Sigmoid colon (tissue), 4 donors: ENCODE data around the gene ANKRD53.

Experiments used
- CTCF ChIP-seq, 4 experiments: fragments of 450-650 bp in 3 of 4; fragments of 200-600 bp in 1 of 4; IDR thresholded peaks; one replicate each; pipeline ENCODE4 v1.5.1; 2016 to 2019; ENCODE audit warnings: antibody characterized with exemption in 4 of 4, mild to moderate bottlenecking in 3 of 4, moderate library complexity in 2 of 4
- POLR2AphosphoS5 ChIP-seq, 4 donors: sonication (generic); formaldehyde crosslinking; IDR thresholded peaks; one replicate each; pipeline ENCODE4 v1.6.1; 2017; ENCODE audit warnings: antibody characterized with exemption in 4 of 4

- TF ChIP-seq CTCF (IDR thresholded peaks at IDR 0.05) (no peak), POLR2AphosphoS5 (IDR thresholded peaks at IDR 0.05) (no peak)
Observed at GRCh38 chr2:70935468-70936164, 42.8 kb upstream of the ANKRD53 start, which contains the start of gene ATP6V1B1.
